ENCODE data around the gene MAP3K13. TPM values are rescaled to one million over a fixed set of nuclear protein-coding genes. Genes with fewer than 3 reads are reported as not detected.

The MAP3K13 gene
- total RNA-seq, 1 experiment from 2014 or later = 9.1 TPM

GRCh38 chr3:185479373-185479945 lies 116.5 kb downstream of the MAP3K13 start:
- H3K4me3 Mint-ChIP-seq = no peak overlapping the region
- no peak for DNase-seq (ENCODE audit: low spot score)
- CTCF ChIA-PET = interaction anchor here (1.1 to 1.8 kb wide), 2 partner anchors 19 to 96 kb away, joined by 3 to 5 read pairs; no protein-coding TSS in a partner anchor
- no peak for ATAC-seq
- no peaks in the 10 kb centered on the region; the same call in 1 of the 2 replicates for H3K27me3 Mint-ChIP-seq (ENCODE audit: low read depth)
- no peaks in the 10 kb centered on the region for H3K9me3 Mint-ChIP-seq
- no peaks in the 10 kb centered on the region for H3K36me3 Mint-ChIP-seq
- no peak overlapping the region for H3K27ac Mint-ChIP-seq
- POLR2A ChIA-PET = no interaction called here
- TF ChIP-seq ZNF121 (CRISPR knock-in tag; IDR thresholded peaks at IDR 0.05) (no peak), ZNF281 (CRISPR knock-in tag; IDR thresholded peaks at IDR 0.05) (no peak), SOX15 (CRISPR knock-in tag; IDR thresholded peaks at IDR 0.05) (no peak), NFE2L1 (CRISPR knock-in tag; IDR thresholded peaks at IDR 0.05) (no peak), MXD4 (CRISPR knock-in tag; IDR thresholded peaks at IDR 0.05; ENCODE audit: borderline replicate concordance) (no peak), SP1 (CRISPR knock-in tag; conservative IDR thresholded peaks at IDR 0.05) (no peak), OVOL2 (CRISPR knock-in tag; IDR thresholded peaks at IDR 0.05; ENCODE audit: borderline replicate concordance) (no peak), IRF2 (CRISPR knock-in tag; IDR thresholded peaks at IDR 0.05; ENCODE audit: borderline replicate concordance, low read depth) (no peak), ZMAT4 (CRISPR knock-in tag; IDR thresholded peaks at IDR 0.05) (no peak), ELF4 (CRISPR knock-in tag; IDR thresholded peaks at IDR 0.05; ENCODE audit: low read depth) (no peak), KAT7 (CRISPR knock-in tag; IDR thresholded peaks at IDR 0.05; ENCODE audit: borderline replicate concordance) (no peak), EMX1 (CRISPR knock-in tag; IDR thresholded peaks at IDR 0.05) (no peak), ETV6 (CRISPR knock-in tag; IDR thresholded peaks at IDR 0.05) (no peak), ATF2 (CRISPR knock-in tag; IDR thresholded peaks at IDR 0.05; ENCODE audit: borderline replicate concordance, low read depth) (no peak)
- H3K4me1 Mint-ChIP-seq = no peaks in the 10 kb centered on the region

- ATAC-seq = no peak
- H3K27ac Mint-ChIP-seq = no peak overlapping the region
- H3K27me3 Mint-ChIP-seq (ENCODE audit: low read depth) = no peaks in the 10 kb centered on the region
- ChIA-PET CTCF (no interaction called here), POLR2A (no interaction called here)
- no peaks in the 10 kb centered on the region for H3K4me1 Mint-ChIP-seq
- TF ChIP-seq ZNF396 (CRISPR knock-in tag; IDR thresholded peaks at IDR 0.05; ENCODE audit: borderline replicate concordance) (no peak), GABPB1 (CRISPR knock-in tag; IDR thresholded peaks at IDR 0.05) (0 out of 2 replicates have a peak, but pooled peaks have one; percentile 20), ARID4B (CRISPR knock-in tag; IDR thresholded peaks at IDR 0.05; ENCODE audit: borderline replicate concordance) (no peak)
- no peaks in the 10 kb centered on the region for H3K9me3 Mint-ChIP-seq
- H3K4me3 Mint-ChIP-seq = no peak overlapping the region
- H3K36me3 Mint-ChIP-seq = no peaks in the 10 kb centered on the region
- no peak for DNase-seq (ENCODE audit: low spot score)
Measured at GRCh38 chr3:185484296-185484695, 121.4 kb downstream of the MAP3K13 start.

Measured in WTC11 (cell line).